Neural progenitor cell (in vitro differentiated cells): ENCODE data around the gene LMBR1. TPM values are rescaled to one million over a fixed set of nuclear protein-coding genes. Genes with fewer than 3 reads are reported as not detected.
A peak's percentile ranks its signal among the peaks of the same experiment; 100 is the strongest.
"Not testable (repeated sequence)": the region's sequence is repeated elsewhere in the genome, so short reads cannot be mapped to it uniquely, and the experiment has no call there.

Experiments
- DNase-seq: peaks from one replicate; pipeline ENCODE4 v3.0.0-alpha.2; 2016; ENCODE audit warnings: low spot score
- H2AFZ ChIP-seq: fragments of 200-600 bp; sonication (generic); replicated peaks from 2 replicates; pipeline ENCODE4 v1.6.1; 2016; ENCODE audit warnings: antibody characterized with exemption
- H3F3A ChIP-seq: fragments of 200-600 bp; sonication (generic); 2 replicates; pipeline ENCODE4 v1.6.1; 2016; ENCODE audit warnings: antibody characterized with exemption, low read depth
- H3K27ac ChIP-seq: fragments of 200-600 bp; sonication (generic); 2 replicates; pipeline ENCODE4 v1.5.1; 2016; ENCODE audit warnings: mild to moderate bottlenecking
- H3K27me3 ChIP-seq: fragments of 200-600 bp; sonication (generic); 2 replicates; pipeline ENCODE4 v1.6.1; 2016; ENCODE audit warnings: mild to moderate bottlenecking, moderate library complexity
- H3K36me3 ChIP-seq: fragments of 200-600 bp; sonication (generic); 2 replicates; pipeline ENCODE4 v1.5.1; 2016
- H3K4me1 ChIP-seq: fragments of 200-600 bp; sonication (generic); 2 replicates; pipeline ENCODE4 v1.6.1; 2016; ENCODE audit warnings: mixed run types
- H3K4me2 ChIP-seq: fragments of 200-600 bp; sonication (generic); 2 replicates; pipeline ENCODE4 v1.6.1; 2016
- H3K4me3 ChIP-seq: fragments of 200-600 bp; sonication (generic); 2 replicates; pipeline ENCODE4 v1.5.1; 2016
- H3K79me2 ChIP-seq: fragments of 200-600 bp; sonication (generic); 2 replicates; pipeline ENCODE4 v1.6.1; 2016; ENCODE audit warnings: low read depth
- H3K9ac ChIP-seq: fragments of 200-600 bp; sonication (generic); 2 replicates; pipeline ENCODE4 v1.6.1; 2016
- H3K9me3 ChIP-seq: fragments of 200-600 bp; sonication (generic); 2 replicates; pipeline ENCODE4 v1.5.1; 2016; ENCODE audit warnings: low read depth
- H4K20me1 ChIP-seq: fragments of 200-600 bp; sonication (generic); 2 replicates; pipeline ENCODE4 v1.6.1; 2016; ENCODE audit warnings: low read depth
- H3K27ac Mint-ChIP-seq: 3 replicates; pipeline ENCODE4 v1.8.0; 2021; ENCODE audit warnings: mixed read lengths
- H3K27me3 Mint-ChIP-seq: 2 replicates; pipeline ENCODE4 v1.8.0; 2022; ENCODE audit warnings: low read depth, mild to moderate bottlenecking, inconsistent platforms, moderate library complexity, mixed read lengths; ENCODE audit not compliant: insufficient read depth
- H3K36me3 Mint-ChIP-seq: 3 replicates; pipeline ENCODE4 v1.8.0; 2021; ENCODE audit warnings: mixed read lengths
- H3K4me1 Mint-ChIP-seq: 3 replicates; pipeline ENCODE4 v1.8.0; 2021; ENCODE audit warnings: mixed read lengths
- H3K4me3 Mint-ChIP-seq: 3 replicates; pipeline ENCODE4 v1.8.0; 2021; ENCODE audit warnings: mild to moderate bottlenecking, moderate library complexity, mixed read lengths
- H3K9me3 Mint-ChIP-seq: 3 replicates; pipeline ENCODE4 v1.8.0; 2020; ENCODE audit warnings: mixed read lengths
- CTCF ChIP-seq: fragments of 200-600 bp; sonication (generic); IDR thresholded peaks from 2 replicates; pipeline ENCODE4 v1.5.1; 2017; ENCODE audit warnings: antibody characterized with exemption, mild to moderate bottlenecking
- EZH2 ChIP-seq: fragments of 200-600 bp; sonication (generic); IDR thresholded peaks from 2 replicates; pipeline ENCODE4 v1.6.1; 2017; ENCODE audit warnings: antibody characterized with exemption, mild to moderate bottlenecking, moderate library complexity
- EZH2phosphoT487 ChIP-seq: fragments of 200-600 bp; sonication (generic); IDR thresholded peaks from 2 replicates; pipeline ENCODE4 v1.6.1; 2017; ENCODE audit warnings: antibody characterized with exemption
- total RNA-seq: library from RNA; depleted of rRNA; stranded (reverse); fragments of >200 nt; gene quantifications from 2 replicates; pipeline ENCODE4 v1.2.3, GENCODE V29; 2015; ENCODE audit warnings: low replicate concordance

Gene LMBR1
- total RNA-seq, 1 donor from 2014 or later, result 58.1 TPM

- no peaks in the 10 kb centered on the region for H3F3A ChIP-seq
- peaks cover 13% of the 10 kb centered on the region for H3K4me1 ChIP-seq
- Mint-ChIP-seq H3K4me1 (peaks cover 17% of the 10 kb centered on the region), H3K27me3 (peaks cover 5% of the 10 kb centered on the region), H3K27ac (no peak overlapping the region), H3K36me3 (peaks cover 16% of the 10 kb centered on the region), H3K9me3 (peaks cover 13% of the 10 kb centered on the region), H3K4me3 (peak overlapping the region; percentile 87)
- no peak for TF ChIP-seq EZH2
- no peak for TF ChIP-seq CTCF
- TF ChIP-seq EZH2phosphoT487, result no peak
- H3K27me3 ChIP-seq, result no peaks in the 10 kb centered on the region
- no peak overlapping the region for H3K4me3 ChIP-seq
- no peaks in the 10 kb centered on the region for H4K20me1 ChIP-seq
- peaks cover 18% of the 10 kb centered on the region for H3K79me2 ChIP-seq
- DNase-seq, result no peak
- no peaks in the 10 kb centered on the region for H3K9me3 ChIP-seq
- no peaks in the 10 kb centered on the region for H3K36me3 ChIP-seq
- no peak overlapping the region for H3K4me2 ChIP-seq
- H2AFZ ChIP-seq, result no peak overlapping the region
- H3K9ac ChIP-seq, result no peak overlapping the region
- H3K27ac ChIP-seq, result no peak overlapping the region
Measured at GRCh38 chr7:156638443-156639077, 254.4 kb downstream of the LMBR1 start.

- not testable (repeated sequence) for H3K9me3 ChIP-seq, H3K27me3 ChIP-seq, H3K4me3 ChIP-seq, H3K27ac ChIP-seq, H3K27ac Mint-ChIP-seq, H3K4me2 ChIP-seq, H3K9ac ChIP-seq, H2AFZ ChIP-seq, H3K36me3 ChIP-seq, H3K4me3 Mint-ChIP-seq, H3K27me3 Mint-ChIP-seq, DNase-seq, H3K4me1 ChIP-seq, H4K20me1 ChIP-seq, H3F3A ChIP-seq
- Mint-ChIP-seq H3K4me1 (peaks cover 17% of the 10 kb centered on the region), H3K9me3 (peaks cover 13% of the 10 kb centered on the region), H3K36me3 (peaks cover 16% of the 10 kb centered on the region)
- H3K79me2 ChIP-seq, result peaks cover 18% of the 10 kb centered on the region
Measured at GRCh38 chr7:156637093-156637492, 255.9 kb downstream of the LMBR1 start.

- Histone ChIP-seq H3K9me3 (no peaks in the 10 kb centered on the region), H3K36me3 (no peaks in the 10 kb centered on the region), H3K4me1 (no peaks in the 10 kb centered on the region), H3K4me2 (no peak overlapping the region), H3K9ac (no peak overlapping the region), H3F3A (no peaks in the 10 kb centered on the region), H3K4me3 (no peak overlapping the region), H3K27ac (no peak overlapping the region), H3K79me2 (peaks cover 18% of the 10 kb centered on the region), H2AFZ (no peak overlapping the region), H3K27me3 (no peaks in the 10 kb centered on the region), H4K20me1 (no peaks in the 10 kb centered on the region)
- TF ChIP-seq CTCF (no peak), EZH2phosphoT487 (no peak), EZH2 (no peak)
- DNase-seq, result no peak
- H3K4me1 Mint-ChIP-seq, result peaks cover 12% of the 10 kb centered on the region
- peaks cover 3% of the 10 kb centered on the region for H3K27me3 Mint-ChIP-seq
- H3K36me3 Mint-ChIP-seq, result peaks cover 16% of the 10 kb centered on the region
- H3K9me3 Mint-ChIP-seq, result peaks cover 13% of the 10 kb centered on the region
- H3K4me3 Mint-ChIP-seq, result no peak overlapping the region
- no peak overlapping the region for H3K27ac Mint-ChIP-seq
Measured at GRCh38 chr7:156635529-156636385, 257.2 kb downstream of the LMBR1 start.

GRCh38 chr7:156634117-156634516, 258.9 kb downstream of the LMBR1 start:
- Mint-ChIP-seq H3K4me3 (no peak overlapping the region), H3K36me3 (peaks cover 11% of the 10 kb centered on the region), H3K9me3 (peaks cover 16% of the 10 kb centered on the region), H3K27ac (no peak overlapping the region), H3K4me1 (peaks cover 7% of the 10 kb centered on the region), H3K27me3 (no peaks in the 10 kb centered on the region)
- peaks cover 8% of the 10 kb centered on the region for H3K79me2 ChIP-seq
- no peaks in the 10 kb centered on the region for H3K36me3 ChIP-seq
- no peak overlapping the region for H3K4me2 ChIP-seq
- no peak overlapping the region for H3K4me3 ChIP-seq
- no peak for DNase-seq
- H3K27ac ChIP-seq, result no peak overlapping the region
- no peaks in the 10 kb centered on the region for H4K20me1 ChIP-seq
- H3K27me3 ChIP-seq, result no peaks in the 10 kb centered on the region
- H3K4me1 ChIP-seq, result no peaks in the 10 kb centered on the region
- no peak overlapping the region for H3K9ac ChIP-seq
- no peak overlapping the region for H2AFZ ChIP-seq
- H3K9me3 ChIP-seq, result no peaks in the 10 kb centered on the region
- TF ChIP-seq EZH2phosphoT487 (no peak), CTCF (no peak), EZH2 (no peak)
- H3F3A ChIP-seq, result no peaks in the 10 kb centered on the region
